Stimulated activated CD8-positive, alpha-beta memory T cell treated with anti-CD3 and anti-CD28 coated beads, Interleukin-12 subunit alpha, Interleukin-12 subunit beta, amount 100 ng/mL, for 1 hour (primary cell): ENCODE measurements around the gene WDFY1.

Experiments
- DNase-seq: peaks from one replicate; pipeline ENCODE4 v3.0.0-alpha.2; 2020; ENCODE audit warnings: low read depth

The WDFY1 gene

GRCh38 chr2:223856584-223856983, 88.6 kb downstream of the WDFY1 start:
- DNase-seq = no peak

- DNase-seq = no peak
These were observed 89.1 kb downstream of the WDFY1 start for GRCh38 chr2:223856021-223856420.

- no peak for DNase-seq
These were observed 89.7 kb downstream of the WDFY1 start for GRCh38 chr2:223855426-223855825.

- no peak for DNase-seq
These were observed 90.4 kb downstream of the WDFY1 start for GRCh38 chr2:223854741-223855140.

DNA sequence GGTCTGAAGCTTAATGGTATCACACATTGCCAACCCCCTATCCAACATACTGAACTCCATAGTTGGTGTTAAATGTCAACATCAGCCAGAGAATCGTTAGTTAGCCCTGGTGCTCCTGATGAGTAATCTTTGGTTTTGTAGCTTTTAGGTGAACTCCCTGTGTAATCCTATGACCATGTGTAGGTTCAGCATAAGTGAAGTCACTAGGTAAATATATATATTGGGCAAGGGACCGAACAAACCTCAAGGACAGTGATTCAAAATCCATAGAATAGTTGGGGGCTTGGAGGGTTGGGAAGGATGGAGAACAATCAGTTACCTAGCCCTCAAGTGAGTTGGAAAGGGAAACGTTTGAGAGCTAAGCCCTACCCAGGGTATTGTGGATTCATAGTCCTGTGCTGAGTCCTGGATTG, 91.7 kb downstream of the WDFY1 start:
- no peak for DNase-seq

DNA sequence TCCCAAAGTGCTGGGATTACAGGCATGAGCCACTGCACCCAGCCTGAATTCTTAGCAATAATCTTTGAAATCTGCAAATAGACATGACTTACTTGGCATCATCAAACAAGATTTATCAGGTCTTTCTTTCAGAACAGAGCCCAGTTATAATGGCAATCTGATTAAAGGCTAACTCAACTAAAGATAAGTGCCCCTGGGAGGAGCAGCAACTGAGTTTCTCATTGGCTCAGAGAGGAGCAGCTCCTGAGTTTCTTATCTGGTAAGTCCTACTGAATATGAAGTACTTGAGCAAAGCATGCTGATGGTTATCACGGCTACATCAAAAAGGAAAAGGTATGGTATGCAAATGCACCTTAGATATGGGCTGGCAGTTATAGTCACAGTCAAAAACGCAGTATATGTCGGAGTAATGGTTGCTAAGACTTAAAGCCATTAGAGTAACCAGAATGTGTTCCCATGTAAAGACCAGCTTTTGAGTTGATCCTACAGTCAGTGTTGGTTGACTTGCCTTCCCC, 92.8 kb downstream of the WDFY1 start:
- no peak for DNase-seq

- DNase-seq = no peak
These were observed 97.7 kb downstream of the WDFY1 start for GRCh38 chr2:223847410-223847809.

- DNase-seq = no peak
These were observed 98.6 kb downstream of the WDFY1 start for GRCh38 chr2:223846515-223846914.

DNA sequence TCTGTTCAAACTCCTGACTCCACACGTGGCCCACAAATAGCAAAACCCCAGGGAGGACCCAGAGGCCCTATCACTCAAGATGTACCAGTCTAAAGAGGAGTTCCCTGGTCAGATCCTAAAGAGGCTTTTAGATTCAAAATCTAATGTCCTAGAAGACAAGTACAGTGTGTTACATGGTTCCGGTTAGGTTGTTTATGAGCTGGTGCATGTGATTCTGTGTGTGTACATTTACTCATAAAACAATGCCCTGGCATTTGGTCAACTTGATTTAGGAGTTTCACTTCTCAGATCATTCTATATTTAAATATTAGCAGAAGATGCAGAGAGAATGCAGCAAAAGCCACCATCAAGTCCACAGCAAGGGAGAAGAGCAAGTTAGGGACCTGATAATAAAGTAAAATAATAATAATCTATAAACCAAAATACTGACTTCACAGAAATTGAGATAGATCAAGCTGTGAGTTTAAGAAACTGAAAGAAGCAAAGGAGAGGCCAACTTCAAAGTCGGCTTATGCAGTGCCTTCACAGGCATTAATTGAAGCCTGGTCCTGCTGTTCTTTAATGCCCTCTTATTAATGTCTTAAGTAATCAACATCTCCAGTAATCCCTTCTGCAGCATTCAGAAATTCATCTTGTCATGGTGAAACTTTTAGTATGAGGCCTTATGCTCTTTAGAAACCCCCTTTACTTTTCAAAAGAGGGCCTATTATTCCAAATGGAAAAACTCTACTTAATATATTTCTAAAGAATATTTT, 103.5 kb downstream of the WDFY1 start:
- no peak for DNase-seq

DNA sequence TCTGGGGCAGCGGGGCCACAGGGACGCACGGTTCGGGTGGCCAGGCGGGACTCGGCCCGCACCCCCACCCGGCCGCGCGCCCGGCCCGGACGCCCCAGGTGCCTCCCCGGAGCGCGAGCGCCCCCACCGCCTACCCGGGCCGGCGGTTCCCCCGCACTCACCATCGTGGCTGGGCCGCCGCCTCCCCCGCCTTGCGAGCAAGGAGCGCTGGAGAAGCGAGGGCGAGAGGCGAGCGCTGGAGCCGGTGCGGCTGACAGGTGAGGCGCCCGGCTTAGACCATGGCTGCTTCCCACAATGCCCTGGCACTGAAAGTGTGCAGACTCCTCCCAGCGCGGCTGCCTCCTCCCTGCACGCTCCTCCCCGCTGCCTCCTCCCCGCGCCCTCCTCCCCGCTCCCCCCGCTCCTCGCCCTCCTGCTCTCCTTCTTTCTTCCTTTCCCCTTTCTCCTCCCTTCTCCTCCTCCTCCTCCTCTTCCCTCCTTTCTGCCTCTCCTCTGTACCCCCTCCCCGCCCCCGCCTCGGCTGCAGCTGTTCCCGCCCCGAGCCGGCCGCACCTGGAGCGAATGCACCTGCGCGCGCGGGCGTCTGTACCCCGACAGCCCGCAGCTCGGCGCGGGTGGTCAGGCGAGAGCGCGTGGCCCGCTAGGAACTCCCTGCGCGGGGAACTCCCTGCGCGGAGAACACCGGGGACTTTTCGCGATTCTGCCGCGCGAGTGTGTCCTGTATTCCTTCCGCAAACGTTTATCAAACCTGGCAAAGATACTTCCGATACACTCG, 107.7 kb downstream of the WDFY1 start, which contains the start of gene AP1S3:
AP1S3 (minus strand) TSS at position 296 of the 775 bp plus-strand sequence; CDS start at position 164, 132 bp downstream.
- peak; percentile 38 for DNase-seq

DNA sequence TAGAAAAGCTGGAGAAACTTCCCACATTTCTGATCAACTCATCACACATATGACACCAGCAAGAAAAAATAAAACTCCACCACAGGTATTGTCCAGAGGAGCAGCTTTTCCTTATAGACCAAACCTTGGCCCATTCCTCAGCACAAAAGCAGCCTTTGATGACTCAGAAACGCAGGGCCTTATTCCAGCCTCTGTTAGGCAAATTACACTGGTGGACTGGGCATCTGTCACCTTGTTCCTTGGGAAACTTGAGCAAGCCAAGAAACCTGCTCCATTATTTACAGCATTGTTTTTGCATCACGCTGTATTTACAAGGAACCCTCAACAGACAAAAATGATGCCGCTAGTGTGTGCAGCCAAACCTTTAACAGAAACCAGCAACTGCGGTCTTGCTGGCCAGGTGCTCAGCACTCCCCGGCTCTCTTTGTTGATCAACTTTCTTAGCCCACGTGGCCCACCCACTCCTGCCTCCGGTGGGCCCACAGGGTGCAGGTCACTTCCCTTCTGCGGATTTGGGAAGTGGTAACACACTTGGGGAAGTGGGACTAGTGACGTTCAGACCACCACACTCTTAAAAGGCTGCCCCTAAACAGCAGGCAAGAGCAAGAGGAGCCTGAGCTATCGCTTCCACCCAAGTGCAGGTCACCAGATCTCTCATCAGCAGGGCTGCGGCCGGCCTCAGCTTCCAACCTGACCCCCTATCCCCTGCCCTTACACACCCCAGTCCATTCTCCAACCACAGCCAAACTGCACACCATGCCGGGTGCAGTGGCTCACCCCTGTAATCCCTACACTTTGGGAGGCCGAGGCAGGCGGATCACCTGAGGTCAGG, 109.2 kb downstream of the WDFY1 start:
- no peak for DNase-seq

DNA sequence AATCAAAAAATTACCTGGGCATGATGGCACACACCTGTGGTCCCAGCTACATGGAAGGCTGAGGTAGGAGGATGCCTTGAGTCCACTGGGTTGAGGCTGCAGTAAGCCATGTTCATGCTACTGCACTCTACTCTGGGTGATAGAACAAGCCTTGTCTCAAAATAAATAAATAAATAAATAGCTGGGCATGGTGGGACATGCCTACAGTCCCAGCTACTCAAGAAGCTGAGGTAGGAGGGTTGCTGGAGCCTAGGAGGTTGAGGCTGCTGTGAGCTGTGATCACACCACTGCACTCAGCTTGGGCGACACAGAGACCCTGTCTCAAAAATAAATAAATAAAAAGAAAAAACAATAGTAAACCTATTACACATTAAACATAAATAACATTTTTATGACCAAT, 110.7 kb downstream of the WDFY1 start:
- DNase-seq = no peak

GRCh38 chr2:223832241-223832903, 112.8 kb downstream of the WDFY1 start:
- DNase-seq = no peak

DNA sequence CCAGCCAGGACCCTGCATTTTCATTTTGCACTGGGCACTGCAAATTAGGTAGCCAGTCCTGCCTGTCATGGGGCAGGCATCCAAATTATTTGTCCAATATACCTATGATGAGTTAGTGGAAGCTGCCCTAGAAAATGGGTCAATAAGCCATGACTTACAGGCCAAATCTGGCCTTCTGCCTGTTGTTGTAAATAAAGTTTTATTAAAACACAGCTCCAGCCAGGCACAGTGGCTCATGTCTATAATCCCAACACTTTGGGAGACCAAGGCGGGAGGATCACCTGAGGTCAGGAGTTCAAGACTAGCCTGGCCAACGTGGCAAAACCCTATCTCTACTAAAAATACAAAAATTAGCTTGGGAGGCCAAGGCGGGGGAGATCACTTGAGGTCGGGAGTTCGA, 116.0 kb downstream of the WDFY1 start:
- DNase-seq = no peak

DNA sequence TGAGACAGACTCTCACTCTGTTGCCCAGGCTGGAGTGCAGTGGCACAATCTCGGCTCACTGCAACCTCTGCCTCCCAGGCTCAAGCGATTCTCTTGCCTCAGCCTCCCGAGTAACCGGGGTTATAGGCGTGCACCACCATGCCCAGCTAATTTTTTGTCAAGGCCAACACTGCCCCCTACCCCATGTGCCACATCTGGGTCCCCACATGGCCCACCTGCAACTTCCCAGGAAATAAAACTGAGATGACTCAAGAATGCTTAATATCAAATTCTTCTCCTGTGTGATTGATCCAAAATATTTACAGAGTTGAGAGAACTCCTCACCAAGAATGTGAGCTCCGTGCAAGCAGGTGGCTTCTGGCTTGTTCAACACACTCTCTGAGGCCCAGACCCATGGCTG, 116.8 kb downstream of the WDFY1 start:
- DNase-seq = no peak

DNA sequence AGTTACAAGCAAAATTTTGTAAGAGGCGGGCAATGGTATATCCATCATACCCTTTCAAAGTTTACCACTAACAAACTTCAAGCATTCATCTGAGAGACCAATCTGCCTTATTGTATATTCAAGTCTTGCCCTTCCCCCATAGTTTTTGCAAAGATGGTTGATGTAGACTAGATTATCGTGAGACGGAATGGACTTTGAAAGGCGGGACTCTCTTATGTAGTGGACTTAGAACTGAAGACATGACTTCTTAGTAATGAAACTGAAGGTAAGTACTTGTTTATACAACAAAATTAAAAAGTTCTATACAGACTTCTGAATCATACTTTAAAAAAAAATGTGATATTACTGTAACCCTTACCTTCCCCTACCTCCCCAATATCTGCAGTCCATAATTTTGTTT, 118.1 kb downstream of the WDFY1 start:
- no peak for DNase-seq
